Caco-2 (cell line): ENCODE data around the gene TRIM54. TPM values are rescaled to one million over a fixed set of nuclear protein-coding genes. Genes with fewer than 3 reads are reported as not detected.

Experiments
- BruUV-seq: library from RNA; stranded (reverse); fragments of 400-500 nt; replicated peaks from 2 replicates; lab custom pipeline; 2021; lab: Mats Ljungman, UMichigan
- CTCF ChIA-PET: fragments of 300-600 bp; sonication (Branson Sonifier 250); formaldehyde crosslinking; loops from one replicate; lab custom pipeline; 2022; ENCODE audit warnings: antibody characterized with exemption; lab: Charles Lee
- POLR2A ChIA-PET: fragments of 300-600 bp; sonication (Branson Sonifier 250); formaldehyde crosslinking; loops from one replicate; lab custom pipeline; 2022; ENCODE audit warnings: antibody characterized with exemption; lab: Charles Lee
- DNase-seq, 2 experiments: peaks; one replicate each; pipeline versions ENCODE4 v3.0.0 to v3.0.0-alpha.2; 2020 to 2022
- H3K27me3 ChIP-seq: replicated peaks from 2 replicates; pipeline ENCODE4 v1.6.0; 2011; ENCODE audit warnings: low read length; ENCODE audit not compliant: control insufficient read depth, insufficient read depth
- H3K36me3 ChIP-seq: 2 replicates; pipeline ENCODE4 v1.5.1; 2011; ENCODE audit warnings: low read length; ENCODE audit not compliant: control insufficient read depth, insufficient read depth
- H3K4me1 ChIP-seq: fragments of 250-450 bp; sonication (Bioruptor Pico); 2 replicates; pipeline ENCODE4 v1.5.1; 2020; ENCODE audit warnings: mild to moderate bottlenecking
- H3K4me3 ChIP-seq: 2 replicates; pipeline ENCODE4 v1.5.1; 2011; ENCODE audit warnings: low read depth, mild to moderate bottlenecking, control low read depth, low read length
- H3K9me3 ChIP-seq: fragments of 250-450 bp; sonication (Bioruptor Pico); 2 replicates; pipeline ENCODE4 v1.5.1; 2020; ENCODE audit warnings: mild to moderate bottlenecking, moderate library complexity
- H3K27ac Mint-ChIP-seq: one replicate; pipeline ENCODE4 v1.8.0; 2022; ENCODE audit warnings: mixed read lengths; ENCODE audit not compliant: unreplicated experiment
- H3K27me3 Mint-ChIP-seq: one replicate; pipeline ENCODE4 v1.8.0; 2022; ENCODE audit warnings: mixed read lengths; ENCODE audit not compliant: insufficient read depth, unreplicated experiment
- H3K36me3 Mint-ChIP-seq: one replicate; pipeline ENCODE4 v1.8.0; 2022; ENCODE audit warnings: mild to moderate bottlenecking, mixed read lengths; ENCODE audit not compliant: insufficient read depth, unreplicated experiment
- H3K4me1 Mint-ChIP-seq: one replicate; pipeline ENCODE4 v1.8.0; 2022; ENCODE audit warnings: low read depth, mixed read lengths; ENCODE audit not compliant: unreplicated experiment
- H3K4me3 Mint-ChIP-seq: one replicate; pipeline ENCODE4 v1.8.0; 2022; ENCODE audit warnings: mild to moderate bottlenecking, moderate library complexity, mixed read lengths; ENCODE audit not compliant: unreplicated experiment
- H3K9me3 Mint-ChIP-seq: one replicate; pipeline ENCODE4 v1.8.0; 2022; ENCODE audit warnings: mixed read lengths; ENCODE audit not compliant: unreplicated experiment
- CTCF ChIP-seq, 2 experiments: fragments of 200-600 bp in 1 of 2; IDR thresholded peaks; 1 replicate in 1 of 2; 2 replicates in 1 of 2; pipeline versions ENCODE4 v1.5.1 to v1.8.0; 2011 to 2022; ENCODE audit warnings: antibody characterized with exemption in 1 of 2, control low read depth in 1 of 2, inconsistent platforms in 1 of 2, low read depth in 1 of 2, low read length in 1 of 2, mild to moderate bottlenecking in 1 of 2, moderate library complexity in 1 of 2; ENCODE audit not compliant: insufficient read depth in 1 of 2, severe bottlenecking in 1 of 2, unreplicated experiment in 1 of 2
- intact Hi-C: fragments of 100-400 bp; cut with micrococcal nuclease; formaldehyde crosslinking; loops from one replicate; pipeline ENCODE4 v1.10.0; 2022; ENCODE audit not compliant: unreplicated experiment
- total RNA-seq: library from RNA; stranded (reverse); gene quantifications from 2 replicates; pipeline ENCODE4 v1.2.3, GENCODE V29; 2022

The TRIM54 gene
- total RNA-seq, 1 experiment from 2014 or later, result 0.25 TPM

GRCh38 chr2:27250652-27251379, 31.4 kb upstream of the TRIM54 start:
- CTCF ChIA-PET, result interaction anchor here (1.1 kb wide), 1 partner anchor 29 kb away, joined by 6 read pairs; no protein-coding TSS in a partner anchor
- Mint-ChIP-seq H3K9me3 (no peaks in the 10 kb centered on the region), H3K27ac (no peak overlapping the region), H3K4me3 (no peak overlapping the region), H3K4me1 (no peaks in the 10 kb centered on the region), H3K36me3 (peaks cover 15% of the 10 kb centered on the region), H3K27me3 (no peaks in the 10 kb centered on the region)
- intact Hi-C loops, result loop anchor here (1.0 kb wide), 2 partner anchors 29 to 52 kb away; no protein-coding TSS in a partner anchor
- Histone ChIP-seq H3K36me3 (no peaks in the 10 kb centered on the region), H3K9me3 (no peaks in the 10 kb centered on the region), H3K27me3 (no peaks in the 10 kb centered on the region), H3K4me3 (no peak overlapping the region), H3K4me1 (no peaks in the 10 kb centered on the region)
- BruUV-seq, result no TSS peak
- POLR2A ChIA-PET, result no interaction called here
- TF ChIP-seq CTCF (IDR thresholded peaks at IDR 0.05; ENCODE audit: insufficient read depth in 1 of 2, low read depth in 1 of 2, low read length in 1 of 2, severe bottlenecking in 1 of 2, unreplicated experiment in 1 of 2), result no peak
- no peak for DNase-seq

- Histone ChIP-seq H3K9me3 (no peaks in the 10 kb centered on the region), H3K27me3 (no peaks in the 10 kb centered on the region), H3K4me3 (no peak overlapping the region), H3K36me3 (no peaks in the 10 kb centered on the region), H3K4me1 (no peaks in the 10 kb centered on the region)
- Mint-ChIP-seq H3K4me3 (no peak overlapping the region), H3K9me3 (no peaks in the 10 kb centered on the region), H3K4me1 (no peaks in the 10 kb centered on the region), H3K27ac (no peak overlapping the region), H3K27me3 (no peaks in the 10 kb centered on the region), H3K36me3 (peaks cover 15% of the 10 kb centered on the region)
- TF ChIP-seq CTCF (IDR thresholded peaks at IDR 0.05; ENCODE audit: insufficient read depth in 1 of 2, low read depth in 1 of 2, low read length in 1 of 2, severe bottlenecking in 1 of 2, unreplicated experiment in 1 of 2), result no peak
- intact Hi-C loops, result no loop called here
- no peak for DNase-seq
- POLR2A ChIA-PET, result no interaction called here
- BruUV-seq, result no TSS peak
- CTCF ChIA-PET, result no interaction called here
Measured at GRCh38 chr2:27251766-27252165, 30.5 kb upstream of the TRIM54 start.

GRCh38 chr2:27255187-27255586, 27.0 kb upstream of the TRIM54 start:
- Histone ChIP-seq H3K4me1 (no peaks in the 10 kb centered on the region), H3K27me3 (no peaks in the 10 kb centered on the region), H3K4me3 (no peak overlapping the region), H3K36me3 (no peaks in the 10 kb centered on the region), H3K9me3 (no peaks in the 10 kb centered on the region)
- H3K36me3 Mint-ChIP-seq, result no peaks in the 10 kb centered on the region
- no peak overlapping the region for H3K4me3 Mint-ChIP-seq
- no peaks in the 10 kb centered on the region for H3K9me3 Mint-ChIP-seq
- intact Hi-C loops, result no loop called here
- no peak for DNase-seq
- no peak for TF ChIP-seq CTCF (IDR thresholded peaks at IDR 0.05; ENCODE audit: insufficient read depth in 1 of 2, low read depth in 1 of 2, low read length in 1 of 2, severe bottlenecking in 1 of 2, unreplicated experiment in 1 of 2)
- CTCF ChIA-PET, result interaction anchor here (0.7 kb wide), 1 partner anchor 48 kb away, joined by 4 read pairs; no protein-coding TSS in a partner anchor
- H3K4me1 Mint-ChIP-seq, result no peaks in the 10 kb centered on the region
- POLR2A ChIA-PET, result no interaction called here
- peaks cover 5% of the 10 kb centered on the region for H3K27me3 Mint-ChIP-seq
- no peak overlapping the region for H3K27ac Mint-ChIP-seq
- BruUV-seq, result no TSS peak
